Fibroblast of peridontal ligament (primary cell): ENCODE data around the gene UBL3.

Experiments used
- DNase-seq: peaks from one replicate; pipeline ENCODE4 v3.0.0-alpha.2; 2010; ENCODE audit errors: extremely low read depth

Gene UBL3

DNA sequence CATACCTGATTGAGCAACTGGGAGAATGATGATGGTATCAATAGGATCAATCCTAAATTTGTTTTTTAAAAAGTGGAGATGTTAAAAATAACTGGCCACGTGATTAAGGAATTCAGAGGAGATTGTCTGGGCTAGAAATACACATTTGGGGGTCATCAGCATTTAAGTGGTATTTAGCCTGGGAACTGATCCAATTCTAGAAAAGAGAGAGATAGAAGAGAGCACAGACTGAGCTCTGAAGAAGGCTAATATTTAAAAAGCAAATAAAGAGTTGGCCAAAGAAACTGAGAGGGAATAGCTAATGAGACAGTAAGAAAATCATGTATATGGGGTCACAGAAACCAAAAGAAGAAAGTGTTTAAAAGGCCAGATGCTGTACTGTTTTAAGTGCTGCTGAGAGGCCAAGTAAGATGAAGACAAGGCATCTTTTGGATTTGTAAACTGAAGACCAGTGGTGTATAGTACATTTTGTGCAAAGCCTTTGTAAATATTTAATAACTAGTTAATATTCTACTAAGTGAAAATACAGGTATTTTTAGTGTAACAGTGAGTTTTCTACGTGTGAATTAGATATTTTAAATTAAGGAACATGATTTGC lies 40.2 kb downstream of the UBL3 start:
- DNase-seq: peak; percentile 19

- DNase-seq: no peak
Measured at GRCh38 chr13:29808264-29808663, 42.2 kb downstream of the UBL3 start.

DNA sequence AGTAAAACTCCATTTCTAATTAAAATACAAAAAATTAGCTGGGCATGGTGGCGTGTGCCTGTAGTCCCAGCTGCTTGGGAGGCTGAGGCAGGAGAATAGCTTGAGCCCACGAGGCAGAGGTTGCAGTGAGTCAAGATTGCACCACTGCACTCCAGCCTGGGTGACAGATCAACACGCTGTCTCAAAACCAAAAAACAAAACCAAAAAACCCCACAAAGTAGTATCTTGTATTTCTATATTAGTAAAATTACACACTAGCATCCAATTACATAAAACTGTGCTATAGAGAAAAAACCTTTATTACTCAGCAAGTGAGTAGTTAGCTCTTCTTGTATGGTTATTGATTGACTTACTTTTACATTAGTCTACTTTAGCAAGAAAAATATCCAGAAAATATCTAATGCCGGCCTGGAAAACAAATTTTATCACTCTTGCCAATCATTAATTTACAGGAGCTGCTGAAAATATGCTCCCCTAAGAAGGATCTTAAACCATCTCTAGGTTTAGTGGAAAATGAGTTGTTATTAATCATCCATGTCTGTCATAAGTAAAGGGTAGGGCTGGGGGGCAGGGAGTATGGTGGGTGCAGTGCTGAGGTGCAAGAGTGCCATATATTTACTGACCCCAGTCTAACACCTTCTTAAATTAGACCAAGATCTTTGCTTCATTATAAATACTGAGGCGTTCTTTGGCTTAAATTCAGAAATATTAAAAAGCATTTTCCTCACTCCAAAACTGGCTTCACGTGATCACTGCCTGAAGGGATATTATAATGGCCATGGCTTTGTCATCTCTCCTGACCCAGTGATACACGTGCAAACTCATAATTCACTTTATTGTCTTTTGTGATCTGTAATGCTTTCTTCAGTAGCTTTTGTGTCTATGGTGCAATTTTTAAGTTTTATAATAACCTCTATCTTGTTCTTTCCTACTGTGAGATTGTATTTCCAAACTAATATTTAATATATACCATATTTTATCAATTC lies 44.1 kb downstream of the UBL3 start:
- no peak for DNase-seq

GRCh38 chr13:29803221-29803620 lies 47.2 kb downstream of the UBL3 start:
- no peak for DNase-seq

DNA sequence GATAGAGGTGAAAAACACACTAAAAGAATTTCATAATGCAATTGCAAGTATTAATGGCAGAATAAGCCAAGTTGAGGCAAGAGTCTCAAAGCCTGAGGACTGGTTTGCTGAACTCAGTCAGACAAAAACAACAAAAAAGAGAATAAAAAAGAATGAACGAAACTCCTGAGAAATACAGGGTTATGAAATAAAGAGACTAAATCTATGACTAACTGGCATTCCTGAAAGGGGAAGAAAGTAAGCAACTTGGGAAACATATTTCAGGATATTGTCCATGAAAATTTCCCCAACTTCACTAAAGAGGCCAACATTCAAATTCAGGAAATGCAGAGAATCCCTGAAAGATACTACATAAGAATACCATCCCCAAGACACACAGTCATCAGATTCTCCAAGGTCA lies 47.8 kb downstream of the UBL3 start:
- DNase-seq: peak; percentile 43

DNA sequence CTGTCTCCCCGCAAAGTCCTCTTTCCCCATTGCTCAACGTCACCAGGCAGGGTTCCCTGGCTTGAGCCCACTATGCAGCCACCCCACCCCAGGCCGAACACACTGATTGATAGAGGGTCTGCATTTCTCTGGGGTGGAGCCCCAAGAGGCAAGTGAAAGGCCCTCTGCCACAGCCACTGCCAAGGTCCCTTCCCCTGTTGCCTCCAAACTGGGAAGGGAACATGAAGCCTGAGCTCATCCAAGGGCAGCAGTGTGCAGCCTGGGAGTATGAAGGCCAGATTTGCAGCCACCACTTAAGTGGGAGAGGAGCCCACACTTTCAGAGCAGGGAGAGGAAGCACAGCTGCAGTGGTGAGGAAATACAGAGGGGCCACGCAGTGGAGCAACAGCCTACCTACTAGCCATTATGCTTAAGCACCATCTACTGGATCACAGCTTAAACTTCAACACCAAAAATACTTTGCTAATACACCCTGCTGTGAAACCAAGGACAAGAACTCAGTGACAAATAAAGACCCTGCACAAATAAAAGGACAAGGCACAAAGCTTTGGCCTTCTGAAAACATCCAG lies 48.6 kb downstream of the UBL3 start:
- peak; percentile 17 for DNase-seq

- DNase-seq: no peak
Measured at GRCh38 chr13:29801102-29801501, 49.3 kb downstream of the UBL3 start.

DNA sequence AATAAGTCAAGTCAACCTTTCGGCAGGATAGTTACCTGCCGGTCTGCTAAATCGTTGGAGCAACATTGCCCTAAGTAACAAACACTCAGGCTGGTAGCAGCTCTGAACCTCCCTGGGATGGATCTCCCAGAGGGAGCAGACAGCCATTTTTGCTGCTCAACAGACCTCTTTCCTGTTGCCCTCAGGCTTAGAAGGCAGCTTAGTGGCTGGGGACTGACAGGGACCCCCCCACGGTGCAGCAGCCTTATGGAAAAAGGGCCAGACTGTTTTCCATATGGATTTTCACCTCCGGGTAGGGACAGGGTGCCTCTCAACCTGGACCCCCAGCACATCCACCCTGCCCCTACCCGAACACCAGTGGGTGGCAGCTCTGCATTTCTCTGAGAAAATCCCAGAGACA lies 49.7 kb downstream of the UBL3 start:
- DNase-seq: no peak

GRCh38 chr13:29799041-29799440 lies 51.4 kb downstream of the UBL3 start:
- no peak for DNase-seq

- DNase-seq: peak; percentile 50
Measured at GRCh38 chr13:29791997-29792780, 58.2 kb downstream of the UBL3 start.

GRCh38 chr13:29791508-29791907 lies 58.9 kb downstream of the UBL3 start:
- DNase-seq: no peak

DNA sequence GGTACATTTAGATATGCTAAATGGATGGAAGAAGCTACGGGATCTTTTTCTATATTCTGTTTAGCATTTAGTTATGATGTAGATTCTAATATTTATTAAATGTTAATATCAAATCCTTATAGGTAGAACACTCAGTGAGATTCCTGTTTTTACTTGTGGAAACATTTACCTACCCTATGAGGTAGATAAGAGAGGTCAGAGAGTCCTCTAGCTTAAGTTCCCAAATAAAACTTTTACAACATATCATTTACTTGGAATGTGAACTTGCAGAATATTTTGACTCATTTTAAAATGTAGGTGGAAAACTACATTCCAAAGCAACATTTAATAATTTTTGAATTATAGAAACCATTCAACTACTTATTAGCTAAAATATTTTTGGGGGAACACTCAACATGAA lies 63.7 kb downstream of the UBL3 start:
- DNase-seq: no peak

DNA sequence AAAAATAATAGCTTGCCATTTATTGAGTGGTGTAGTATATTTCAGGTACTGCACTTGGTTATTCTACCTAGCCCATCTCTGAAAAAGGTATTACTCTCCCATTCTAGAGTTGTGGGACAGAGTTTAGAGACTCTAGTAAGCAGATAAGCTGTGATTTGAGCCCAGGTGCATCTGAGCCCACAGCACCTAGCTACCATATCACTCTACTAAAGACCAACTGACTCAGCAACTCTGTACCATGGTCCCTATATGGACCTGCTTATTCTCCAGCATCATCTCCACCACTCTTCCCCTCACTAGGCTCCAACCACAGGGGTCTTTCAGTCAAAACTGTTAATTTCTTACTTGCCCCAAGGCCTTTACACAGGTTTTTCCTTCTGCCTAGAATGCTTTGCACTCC lies 64.4 kb downstream of the UBL3 start:
- no peak for DNase-seq

DNA sequence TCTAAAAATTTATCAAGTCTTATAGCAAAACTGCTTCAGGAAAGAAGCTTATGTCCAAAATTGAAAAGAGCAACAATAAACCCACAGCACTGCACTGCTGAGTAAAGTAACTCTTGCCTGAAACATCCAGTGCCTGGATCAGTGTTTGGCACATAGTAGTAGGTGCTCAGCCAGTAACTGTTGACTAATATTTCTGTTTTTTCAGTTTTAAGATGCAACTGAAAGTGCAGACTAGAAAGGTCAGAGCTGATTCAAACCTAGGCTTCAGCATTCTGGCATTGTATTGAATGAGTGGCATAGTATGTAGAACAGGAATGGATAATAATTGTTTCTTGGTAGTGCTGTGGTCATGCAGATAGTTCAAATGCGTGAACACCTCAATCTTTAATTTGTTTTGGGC lies 67.6 kb downstream of the UBL3 start:
- no peak for DNase-seq

- no peak for DNase-seq
Measured at GRCh38 chr13:29774830-29775229, 75.6 kb downstream of the UBL3 start.

- DNase-seq: peak; percentile 69
Measured at GRCh38 chr13:29771247-29771646, 79.2 kb downstream of the UBL3 start.

DNA sequence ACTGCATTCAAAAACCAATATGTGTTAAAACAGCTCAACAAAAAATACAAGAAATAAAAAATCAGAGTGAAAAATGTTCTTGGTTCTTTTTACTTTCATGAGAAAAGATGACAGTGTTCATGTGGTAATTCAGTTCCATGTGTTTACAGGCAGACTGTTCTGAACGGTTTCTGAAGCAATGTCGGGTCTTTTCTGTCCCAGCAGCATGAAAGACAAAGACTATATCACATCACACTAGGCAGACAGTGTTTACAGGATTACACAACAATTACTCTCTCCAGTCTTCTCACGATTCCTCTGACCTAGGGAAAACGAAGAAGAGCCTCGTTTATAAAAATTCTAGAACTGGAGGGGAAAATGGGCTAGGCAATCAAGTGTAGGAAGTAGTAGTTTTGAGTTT lies 83.4 kb downstream of the UBL3 start:
- DNase-seq: peak; percentile 21

GRCh38 chr13:29763436-29764180 lies 86.8 kb downstream of the UBL3 start:
- no peak for DNase-seq

DNA sequence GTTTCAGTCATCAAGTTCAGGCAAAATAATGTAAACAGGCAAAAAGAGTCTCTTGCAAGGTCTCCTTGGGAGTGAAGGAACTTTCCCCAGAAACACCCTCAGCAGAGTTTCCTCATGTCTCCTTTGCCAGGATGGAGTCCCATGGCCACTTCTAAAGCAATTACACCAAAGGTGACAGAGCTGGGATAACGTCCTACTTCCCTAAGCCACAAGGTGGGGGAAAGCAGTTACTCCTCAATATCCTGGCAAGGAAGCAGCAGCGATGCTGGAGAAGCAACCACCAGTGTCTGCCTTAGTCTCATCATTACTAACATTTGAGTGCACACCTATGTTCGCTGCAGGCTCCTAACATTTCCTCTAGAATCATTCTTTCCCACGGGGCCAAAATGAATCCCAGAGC lies 88.6 kb downstream of the UBL3 start:
- DNase-seq: no peak

DNA sequence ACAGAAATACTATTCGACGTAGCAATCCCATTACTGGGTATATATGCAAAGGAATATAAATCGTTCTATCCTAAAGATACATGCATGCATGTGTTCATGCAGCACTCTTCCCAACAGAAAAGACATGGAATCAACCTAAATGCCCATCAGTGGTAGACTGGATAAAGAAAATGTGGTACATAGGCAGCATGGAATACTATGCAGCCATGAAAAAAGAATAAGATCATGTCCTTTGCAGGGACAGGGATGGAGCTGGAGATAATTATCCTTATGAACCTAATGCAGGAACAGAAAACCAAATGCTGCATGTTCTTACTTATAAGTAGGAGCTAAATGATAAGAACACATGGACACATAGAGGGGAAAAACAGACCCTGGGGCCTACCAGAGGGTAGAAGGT lies 89.3 kb downstream of the UBL3 start:
- DNase-seq: no peak

DNA sequence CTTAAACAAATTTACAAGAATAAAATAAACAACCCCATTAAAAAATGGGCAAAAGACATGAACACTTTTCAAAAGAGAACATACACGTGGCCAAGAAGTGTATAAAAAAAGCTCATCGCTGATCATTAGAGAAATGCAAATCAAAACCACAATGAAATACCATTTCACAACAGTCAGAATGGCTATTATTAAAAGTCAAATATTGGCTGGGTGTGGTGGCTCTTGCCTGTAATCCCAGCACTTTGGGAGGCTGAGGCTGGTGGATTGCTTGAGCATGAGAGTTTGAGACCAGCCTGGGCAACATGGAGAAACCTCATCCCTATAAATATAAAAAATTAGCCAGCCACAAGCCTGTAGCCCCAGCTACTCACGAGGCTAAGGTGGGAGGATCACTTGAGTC lies 89.9 kb downstream of the UBL3 start:
- no peak for DNase-seq
